Measurements from ENCODE around the gene ICE2. TPM values are rescaled to one million over a fixed set of nuclear protein-coding genes. Genes with fewer than 3 reads are reported as not detected.

Gene ICE2
- total RNA-seq, 1 donor from 2014 or later: 61.7 TPM

DNA sequence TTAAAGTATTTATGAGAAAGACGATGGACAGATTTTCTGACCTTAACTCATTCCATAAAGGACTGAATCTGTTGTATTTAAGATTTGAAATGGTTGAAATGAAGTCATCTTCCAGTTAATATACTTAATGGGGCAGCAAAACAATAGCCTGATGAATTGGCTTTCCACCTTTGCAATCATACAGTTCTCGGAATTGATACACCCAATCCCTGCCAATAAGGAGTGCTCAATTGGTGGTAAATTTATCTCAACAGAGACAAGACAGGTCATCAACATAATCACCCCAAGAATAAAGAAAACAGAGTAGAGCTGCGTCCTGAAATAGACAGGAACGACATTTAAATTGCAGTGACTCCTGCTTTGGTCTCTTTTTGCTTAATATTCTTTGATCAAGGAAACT, 92.3 kb downstream of the ICE2 start:
- no peak for DNase-seq

DNA sequence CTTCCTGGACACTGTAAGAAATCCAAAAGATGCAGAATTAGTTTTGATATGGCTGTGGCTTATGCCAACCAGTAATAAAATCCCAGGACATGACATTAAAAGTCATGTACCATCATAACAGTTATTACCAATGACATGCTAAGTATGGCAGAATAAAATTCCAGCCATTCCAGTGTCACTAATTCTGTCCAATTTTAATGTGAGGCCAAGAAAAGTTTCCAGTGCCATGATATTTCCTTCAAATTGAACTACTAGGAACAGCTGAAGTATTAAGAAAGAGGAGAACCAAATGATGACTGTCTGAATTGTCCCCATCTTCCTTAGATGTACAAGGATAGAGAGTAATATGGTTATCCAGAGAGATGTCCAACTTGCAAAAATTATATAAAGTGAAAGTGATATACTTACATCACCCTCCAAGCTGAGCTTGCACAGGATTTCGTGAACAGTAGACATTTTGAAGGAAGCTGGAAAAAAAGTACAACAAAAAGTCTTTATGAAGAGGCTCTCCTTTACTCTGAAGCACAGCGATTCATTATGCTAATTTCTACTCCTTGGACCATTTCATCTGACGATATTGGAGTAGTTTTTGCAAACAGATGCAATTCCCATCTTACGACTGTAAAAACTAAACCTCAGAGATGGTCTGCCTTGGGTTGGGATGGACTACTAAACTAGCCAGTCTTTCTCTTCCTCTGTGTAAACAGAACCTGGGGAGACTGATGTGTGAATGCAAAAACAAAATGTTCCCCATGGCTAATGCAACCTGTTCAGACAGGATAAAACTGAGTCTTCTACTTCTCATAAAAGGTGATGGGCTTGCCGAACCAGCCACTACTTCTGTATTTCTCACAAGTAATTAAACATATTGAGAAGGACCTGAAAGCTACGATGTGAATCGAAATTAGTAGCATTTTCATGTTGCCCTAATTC, 93.1 kb downstream of the ICE2 start:
- DNase-seq: no peak

GRCh38 chr15:60384526-60385126, 94.3 kb downstream of the ICE2 start:
- no peak for DNase-seq

- DNase-seq: no peak
Measured at GRCh38 chr15:60384053-60384452, 94.9 kb downstream of the ICE2 start.

DNA sequence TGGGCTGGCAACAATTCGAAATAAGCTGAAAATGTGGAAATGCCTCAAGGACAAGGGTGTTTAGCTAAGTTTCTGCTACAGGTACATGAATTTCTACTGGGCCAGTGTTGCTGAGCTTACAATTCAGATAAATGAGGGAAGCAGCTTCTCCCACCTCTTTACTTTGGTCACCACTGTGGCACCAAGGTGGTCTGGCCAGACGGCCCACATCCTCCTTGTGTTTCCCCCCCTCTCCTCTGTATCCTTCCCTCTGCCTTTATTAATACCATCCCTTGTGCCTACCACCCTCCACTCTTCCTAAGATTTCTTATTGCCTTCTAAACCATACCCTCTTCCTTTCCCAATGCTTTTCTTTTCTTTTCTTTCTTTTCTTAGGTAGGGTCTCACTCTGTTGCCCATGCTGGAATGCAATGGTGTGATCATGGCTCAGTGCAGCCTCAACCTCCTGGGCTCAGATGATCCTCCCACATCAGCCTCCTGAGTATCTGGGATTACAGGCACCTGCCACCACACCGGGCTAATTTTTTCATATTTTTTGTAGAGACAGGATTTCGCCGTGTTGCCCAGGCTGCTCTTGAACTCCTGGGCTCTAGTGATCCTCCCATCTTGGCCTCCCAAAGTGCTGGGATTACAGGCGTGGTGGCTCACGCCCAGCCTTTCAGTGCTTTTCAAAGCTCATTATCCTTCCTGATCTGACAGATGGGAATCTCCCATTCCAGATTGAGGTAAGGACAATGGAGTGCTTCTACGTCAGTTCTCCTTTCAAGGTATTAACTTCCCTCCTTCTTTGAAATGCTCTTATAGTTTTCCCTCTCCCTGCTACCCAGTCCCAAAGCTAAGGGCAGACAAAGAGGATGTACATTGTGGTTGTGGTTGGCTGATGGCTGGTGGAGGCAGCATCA, 95.9 kb downstream of the ICE2 start:
- DNase-seq: no peak

- no peak for DNase-seq
Measured at GRCh38 chr15:60381148-60381788, 97.7 kb downstream of the ICE2 start.

DNA sequence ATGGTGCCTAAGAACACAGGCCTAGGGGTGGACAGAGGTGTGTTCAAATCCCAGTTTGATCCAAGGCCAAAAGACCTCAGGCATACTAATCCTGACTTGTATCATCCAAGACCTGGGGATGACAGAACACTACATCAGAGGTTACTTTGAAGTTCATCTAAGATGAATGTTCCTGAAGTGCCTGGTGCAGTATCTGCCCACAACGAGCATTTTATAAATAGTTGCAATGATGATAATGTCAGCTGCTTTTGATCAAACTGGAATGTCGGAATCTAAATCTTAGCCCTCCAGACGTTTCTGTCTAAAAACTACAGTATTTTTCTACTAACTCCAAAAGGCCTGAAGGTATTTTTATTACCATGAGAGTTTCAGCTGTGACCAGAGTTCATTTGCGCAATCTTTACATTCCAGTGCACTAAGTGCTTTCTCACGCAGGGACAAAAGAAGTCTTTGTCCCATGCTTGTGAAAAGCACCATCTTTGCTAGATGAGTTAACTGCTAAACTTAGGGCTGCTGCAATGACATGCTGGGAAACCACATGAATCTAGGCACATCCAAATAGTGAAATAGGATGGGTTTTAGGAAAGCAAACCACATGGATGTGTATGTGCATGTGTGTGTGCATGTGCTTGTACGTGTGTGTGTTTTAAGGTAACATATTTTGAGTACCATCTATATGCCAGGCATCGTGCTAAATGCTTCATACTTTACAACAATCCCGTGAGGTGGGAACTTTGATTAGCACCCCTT, 99.2 kb downstream of the ICE2 start:
- DNase-seq: peak; percentile 78

DNA sequence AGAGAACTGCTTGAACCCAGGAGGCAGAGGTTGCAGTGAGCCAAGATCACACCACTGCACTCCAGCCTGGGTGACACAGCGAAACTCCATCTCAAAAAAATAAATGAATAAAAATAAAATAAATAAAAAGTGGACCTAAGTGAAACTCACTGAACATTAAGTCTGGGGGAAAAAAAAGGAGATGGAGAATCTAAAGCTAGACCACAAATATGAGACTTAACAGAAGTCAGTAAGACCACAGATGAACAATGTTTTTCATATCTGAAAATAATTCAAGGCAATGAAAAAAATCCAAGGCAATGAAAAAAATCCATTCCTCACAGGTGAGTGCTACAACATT, 99.8 kb downstream of the ICE2 start:
- no peak for DNase-seq

DNA sequence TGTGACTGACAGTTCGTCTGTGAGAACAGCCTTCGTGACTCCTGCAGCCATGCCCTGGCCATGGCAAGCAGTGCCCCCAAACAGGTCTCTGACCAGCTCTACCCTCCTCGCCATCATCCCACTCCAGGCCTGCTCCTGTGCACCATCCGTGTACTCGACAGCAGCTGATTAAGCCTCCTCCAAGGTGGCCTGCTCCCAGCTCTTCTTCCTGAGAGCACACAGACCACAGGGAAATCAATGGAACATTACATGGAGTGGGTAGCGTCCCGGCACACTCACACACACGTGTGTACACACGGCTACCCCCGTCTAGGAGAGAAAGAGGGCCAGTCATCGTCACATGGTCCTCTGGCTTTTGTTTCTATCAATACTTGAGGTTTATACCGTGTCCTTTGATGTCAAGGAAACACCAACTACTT, 102.3 kb downstream of the ICE2 start:
- no peak for DNase-seq

GRCh38 chr15:60375306-60375705, 103.6 kb downstream of the ICE2 start:
- DNase-seq: peak; percentile 29

GRCh38 chr15:60374628-60375081, 104.3 kb downstream of the ICE2 start:
- DNase-seq: peak; percentile 88

- DNase-seq: peak; percentile 59
Measured at GRCh38 chr15:60374209-60374608, 104.7 kb downstream of the ICE2 start.

DNA sequence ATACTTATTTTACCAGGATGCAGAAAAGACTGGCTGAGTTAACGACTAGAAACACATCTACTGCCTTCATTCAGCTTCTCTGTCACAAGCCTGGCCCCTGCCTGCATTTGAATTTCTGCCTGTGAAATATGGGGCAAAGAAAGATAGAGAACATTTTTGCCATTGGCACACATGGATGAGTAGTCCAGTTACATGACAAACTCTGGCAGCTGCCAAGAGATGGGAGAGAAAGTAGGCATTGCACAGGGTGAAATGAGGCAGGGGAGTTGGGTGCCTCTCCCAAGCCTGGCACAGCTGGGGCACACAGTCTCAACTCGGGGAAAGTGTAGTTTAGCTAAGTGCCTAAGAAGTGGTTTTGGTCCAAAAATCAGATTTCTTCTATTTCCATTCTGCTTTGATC, 105.2 kb downstream of the ICE2 start:
- no peak for DNase-seq

GRCh38 chr15:60373327-60373726, 105.6 kb downstream of the ICE2 start:
- DNase-seq: no peak

DNA sequence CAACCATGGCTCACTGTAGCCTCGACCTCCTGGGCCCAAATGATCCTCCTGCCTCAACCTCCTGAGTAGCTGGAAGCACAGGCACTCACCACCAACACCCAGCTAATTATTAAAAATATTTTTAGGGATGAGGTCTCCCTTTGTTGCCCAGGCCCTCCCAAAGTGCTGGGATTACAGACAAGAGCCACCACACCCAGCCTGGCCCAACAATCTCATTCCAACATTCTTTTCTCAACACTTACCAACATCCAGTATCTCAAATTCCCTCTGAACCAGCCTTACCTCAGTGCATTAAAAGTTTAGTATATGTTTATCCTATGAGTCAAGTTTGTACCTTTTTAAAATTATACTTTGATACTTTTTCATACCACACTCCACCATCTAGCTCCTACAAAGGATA, 106.2 kb downstream of the ICE2 start:
- DNase-seq: no peak

GRCh38 chr15:60372227-60372626, 106.7 kb downstream of the ICE2 start:
- DNase-seq: no peak

DNA sequence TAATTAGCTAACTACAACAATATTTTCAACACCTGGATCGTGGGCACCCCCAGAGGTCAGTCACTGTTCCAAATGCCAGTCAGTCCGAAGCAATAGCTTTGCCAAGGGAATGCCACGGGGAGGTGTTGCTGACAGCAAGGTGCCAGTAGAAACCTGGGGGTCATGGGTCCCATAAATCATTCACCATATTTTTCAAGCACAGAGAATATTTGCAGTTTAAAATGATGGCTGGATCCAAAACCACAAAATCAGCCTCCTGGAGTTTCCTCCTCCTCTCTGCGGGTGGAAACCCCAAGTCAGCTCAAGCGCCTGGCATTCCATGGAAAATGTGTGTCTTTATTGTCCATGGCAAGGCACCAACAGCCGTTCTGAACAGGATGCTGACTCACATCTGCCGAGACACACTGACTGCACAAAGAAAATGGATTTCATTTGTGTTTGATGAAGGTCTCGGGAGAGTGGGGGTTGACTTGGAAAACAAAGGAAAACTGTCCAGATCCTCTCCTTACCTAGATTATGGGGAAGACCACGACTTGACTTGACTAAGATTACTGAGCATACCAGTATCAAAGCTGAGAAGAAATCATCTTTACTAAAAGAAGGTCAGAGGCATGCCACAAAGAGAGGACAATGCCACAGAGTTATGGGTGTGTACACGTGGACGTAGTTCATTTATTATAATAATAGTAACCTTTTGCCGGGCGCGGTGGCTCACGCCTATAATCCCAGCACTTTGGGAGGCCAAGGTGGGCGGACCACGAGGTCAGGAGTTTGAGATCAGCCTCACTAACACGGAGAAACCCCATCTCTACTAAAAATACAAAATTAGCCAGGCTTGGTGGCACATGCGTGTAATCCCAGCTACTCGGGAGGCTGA, 107.5 kb downstream of the ICE2 start:
- DNase-seq: peak; percentile 88

DNA sequence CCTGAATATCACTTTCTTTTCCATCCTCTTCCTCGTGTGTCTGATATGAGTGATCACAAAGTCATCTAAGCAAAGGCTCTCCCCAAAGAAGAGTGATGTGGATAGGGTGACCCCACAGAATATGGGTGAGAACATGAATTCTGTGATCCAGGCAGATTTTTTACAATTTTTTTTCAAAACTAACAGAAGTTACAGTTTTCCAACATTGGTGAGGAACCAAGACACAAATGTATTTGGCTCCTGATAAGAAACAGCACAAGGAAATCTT, 108.1 kb downstream of the ICE2 start:
- no peak for DNase-seq

DNA sequence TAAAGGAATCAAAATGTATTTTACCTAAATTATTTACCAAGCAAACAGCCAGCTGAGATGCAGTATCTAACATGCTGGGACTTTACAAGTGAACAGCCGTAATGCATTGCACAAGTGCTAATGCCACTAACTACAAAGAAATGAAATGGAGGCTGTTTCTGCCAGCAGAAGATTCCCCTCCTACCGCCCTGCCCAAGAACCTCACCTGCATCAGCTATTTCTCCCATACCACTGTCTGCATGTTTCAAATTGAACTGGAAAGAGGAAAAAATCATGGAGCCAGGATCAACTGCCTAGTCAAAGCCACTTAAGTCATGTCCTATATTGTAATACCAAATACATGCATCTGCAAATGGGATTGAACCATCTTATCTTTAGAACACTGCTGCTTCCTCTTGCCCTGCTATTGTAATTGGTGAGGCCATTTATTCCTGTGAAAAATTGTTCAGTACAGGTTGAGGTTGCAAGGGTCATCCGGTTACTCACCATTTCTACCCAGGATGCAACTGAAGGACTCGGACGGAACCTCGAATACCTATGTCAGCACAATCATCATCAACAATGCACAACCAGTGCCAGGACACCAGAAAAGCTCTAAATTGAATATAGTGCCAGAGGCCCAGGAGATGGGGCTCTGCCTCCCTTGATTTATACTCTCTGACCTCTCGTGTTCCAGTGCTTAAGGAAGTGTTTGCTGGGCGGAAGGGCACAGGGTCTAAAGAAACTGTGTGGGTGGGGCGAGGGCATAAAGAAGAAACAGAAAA, 108.7 kb downstream of the ICE2 start:
- DNase-seq: no peak

DNA sequence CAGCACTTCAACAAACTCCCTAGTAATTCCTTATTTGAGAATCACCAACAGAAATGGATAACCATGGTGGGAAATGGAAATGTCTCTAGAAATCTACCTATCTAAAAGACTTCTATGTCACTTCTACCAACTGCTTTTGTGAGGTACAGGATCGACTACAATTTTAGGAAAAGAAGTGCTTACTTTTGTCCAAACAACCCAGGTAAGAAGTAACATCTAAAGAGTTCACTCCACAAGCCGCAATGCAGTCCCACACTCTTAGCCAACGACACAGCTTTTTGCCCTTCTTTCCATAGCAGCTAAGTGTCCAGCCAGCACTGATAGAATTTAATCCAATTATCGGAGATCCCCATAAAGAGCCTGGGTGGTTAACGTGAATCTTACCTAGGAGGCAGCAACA, 109.2 kb downstream of the ICE2 start:
- no peak for DNase-seq
